Urothelium cell line (cell line): Measurements from ENCODE around the gene CUX1.
"Not testable (repeated sequence)": the region's sequence is repeated elsewhere in the genome, so short reads cannot be mapped to it uniquely, and the experiment has no call there.

Experiments
- DNase-seq: peaks from one replicate; pipeline ENCODE4 v3.0.0; 2011; ENCODE audit warnings: low spot score, mixed read lengths
- FAIRE-seq: peaks from 2 replicates; lab custom pipeline; 2011; peaks lifted over from hg19 to GRCh38; lab: Jason Lieb, UNC

The CUX1 gene

DNA sequence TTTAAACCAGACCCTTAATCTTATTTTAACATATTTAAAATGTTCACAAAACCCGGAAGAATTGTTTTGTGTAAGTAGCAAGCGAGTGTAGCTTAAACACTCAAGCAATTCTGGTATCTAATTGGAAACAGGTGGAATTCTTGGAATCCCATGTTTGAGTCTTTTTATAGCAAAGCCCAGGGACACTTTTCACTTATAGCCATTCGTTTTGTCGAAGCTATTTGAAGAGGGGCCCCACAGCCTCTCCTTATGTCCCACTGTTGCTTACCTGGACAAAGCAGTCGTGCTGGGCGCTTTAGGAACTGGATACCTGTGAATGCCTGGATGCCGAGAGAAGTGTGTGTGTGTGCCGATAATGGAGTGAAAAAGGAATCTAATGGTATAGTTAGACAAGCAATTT lies 3.3 kb downstream of the CUX1 start:
- DNase-seq (no peak), FAIRE-seq (no peak)

DNA sequence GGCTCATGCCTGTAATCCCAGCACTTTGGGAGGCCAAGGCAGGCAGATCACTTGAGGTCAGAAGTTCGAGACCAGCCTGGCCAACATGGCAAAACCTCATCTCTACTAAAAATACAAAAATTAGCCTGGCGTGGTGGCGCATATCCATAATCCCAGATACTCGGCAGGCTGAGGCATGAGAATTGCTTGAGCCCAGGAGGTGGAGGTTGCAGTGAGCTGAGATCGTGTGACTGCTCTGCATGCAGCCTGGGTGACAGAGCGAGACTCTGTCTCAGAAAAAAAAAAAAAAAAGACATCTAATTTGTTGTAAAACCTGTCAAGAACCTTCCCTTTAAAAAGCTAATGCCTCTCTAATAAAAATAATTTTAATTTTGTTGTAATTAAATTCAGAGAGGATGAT lies 5.2 kb downstream of the CUX1 start:
- DNase-seq, FAIRE-seq: not testable (repeated sequence)

DNA sequence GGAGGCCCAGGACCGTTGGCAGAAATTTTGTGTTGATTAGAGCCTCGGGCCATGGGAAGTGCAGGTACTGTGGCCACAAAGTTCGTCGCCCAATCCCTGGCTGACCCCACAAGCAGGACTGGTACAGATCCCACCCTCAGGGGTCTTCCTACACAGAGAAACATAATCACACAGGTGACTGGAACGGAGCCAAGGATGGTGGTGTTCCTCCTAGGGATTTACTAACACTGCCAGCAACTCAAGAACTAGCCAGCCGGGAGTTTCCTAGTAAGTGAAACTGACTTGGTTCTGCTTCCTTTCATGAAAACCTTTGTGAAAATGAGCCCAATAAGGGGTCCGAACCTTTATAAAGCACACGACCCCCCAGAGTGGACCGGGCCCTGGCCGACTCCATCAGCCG lies 5.7 kb downstream of the CUX1 start:
- FAIRE-seq = no peak
- no peak for DNase-seq

DNA sequence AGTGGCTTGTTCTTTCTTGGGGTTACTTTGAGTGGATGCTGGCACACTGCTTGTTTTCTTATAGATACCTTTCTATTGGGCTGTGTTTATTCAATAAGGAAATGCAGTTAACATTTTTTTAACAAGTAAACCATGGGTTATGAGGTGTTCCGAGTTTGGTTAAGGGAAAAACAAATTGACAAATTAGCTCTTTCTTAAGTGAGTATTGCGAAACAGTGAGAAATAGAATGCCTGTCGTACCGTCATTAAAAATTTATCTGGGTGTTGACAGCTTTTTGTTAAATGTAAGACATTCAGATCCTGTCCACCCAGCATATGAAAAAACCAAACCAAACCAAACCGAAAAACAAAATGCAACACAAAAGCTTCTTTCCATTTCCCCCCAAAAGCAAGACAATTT lies 6.2 kb downstream of the CUX1 start:
- FAIRE-seq (no peak), DNase-seq (no peak)

DNA sequence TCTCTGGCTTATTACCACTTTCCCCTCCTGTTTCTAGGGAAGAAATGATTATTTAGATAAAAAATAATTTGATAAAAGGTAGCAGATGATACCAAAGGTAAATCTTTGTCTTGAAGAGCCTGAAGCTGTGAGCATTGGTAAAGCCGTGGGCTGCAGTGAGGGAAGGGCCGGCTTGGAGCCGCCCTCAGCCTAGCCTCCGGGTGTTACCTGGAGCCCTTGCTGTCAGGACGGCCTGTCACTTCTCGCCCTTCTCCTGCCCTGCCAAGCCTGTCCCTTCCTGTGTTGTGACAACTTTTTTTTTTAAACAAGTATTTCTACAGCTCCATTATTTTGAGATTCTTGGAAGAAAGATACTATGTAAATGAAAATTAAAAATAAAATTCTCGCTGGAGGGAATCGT lies 7.0 kb downstream of the CUX1 start:
- FAIRE-seq (no peak), DNase-seq (no peak)

DNA sequence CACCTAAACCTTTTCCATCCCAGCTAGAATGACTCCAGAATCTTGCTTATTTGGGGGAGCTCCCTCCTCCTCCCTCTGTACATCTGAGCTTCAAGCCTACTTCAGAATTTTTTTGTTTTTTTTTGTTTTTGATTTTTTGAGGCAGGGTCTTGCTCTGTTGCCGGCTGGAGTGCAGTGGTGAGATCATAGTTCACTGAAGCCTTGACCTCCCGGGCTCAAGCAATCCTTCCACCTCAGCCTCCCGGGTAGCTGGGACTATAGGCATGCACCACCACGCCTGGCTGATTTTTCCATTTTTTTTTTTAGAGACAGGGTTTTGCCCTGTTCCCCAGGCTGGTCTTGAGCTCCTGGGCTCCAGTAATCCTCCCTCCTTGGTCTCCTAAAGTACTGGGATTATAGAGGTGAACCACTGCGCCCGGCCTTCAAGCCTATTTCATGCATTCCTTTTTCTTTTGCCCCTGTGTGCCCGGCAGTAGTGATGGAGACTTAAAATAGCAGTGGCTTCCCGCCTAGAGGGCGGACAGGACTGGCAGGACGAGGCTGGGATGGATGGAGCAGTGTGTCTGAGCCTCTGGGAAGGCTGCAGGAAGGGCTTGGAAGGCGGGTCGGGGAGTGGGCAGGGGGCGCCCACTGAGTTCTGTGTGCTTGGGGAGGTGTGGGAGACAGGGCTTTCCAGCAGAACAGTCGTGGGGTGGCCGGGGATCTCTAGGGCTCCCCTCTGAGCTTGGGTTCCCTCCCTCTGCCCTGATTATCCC lies 8.8 kb downstream of the CUX1 start:
- FAIRE-seq (no peak), DNase-seq (no peak)

DNA sequence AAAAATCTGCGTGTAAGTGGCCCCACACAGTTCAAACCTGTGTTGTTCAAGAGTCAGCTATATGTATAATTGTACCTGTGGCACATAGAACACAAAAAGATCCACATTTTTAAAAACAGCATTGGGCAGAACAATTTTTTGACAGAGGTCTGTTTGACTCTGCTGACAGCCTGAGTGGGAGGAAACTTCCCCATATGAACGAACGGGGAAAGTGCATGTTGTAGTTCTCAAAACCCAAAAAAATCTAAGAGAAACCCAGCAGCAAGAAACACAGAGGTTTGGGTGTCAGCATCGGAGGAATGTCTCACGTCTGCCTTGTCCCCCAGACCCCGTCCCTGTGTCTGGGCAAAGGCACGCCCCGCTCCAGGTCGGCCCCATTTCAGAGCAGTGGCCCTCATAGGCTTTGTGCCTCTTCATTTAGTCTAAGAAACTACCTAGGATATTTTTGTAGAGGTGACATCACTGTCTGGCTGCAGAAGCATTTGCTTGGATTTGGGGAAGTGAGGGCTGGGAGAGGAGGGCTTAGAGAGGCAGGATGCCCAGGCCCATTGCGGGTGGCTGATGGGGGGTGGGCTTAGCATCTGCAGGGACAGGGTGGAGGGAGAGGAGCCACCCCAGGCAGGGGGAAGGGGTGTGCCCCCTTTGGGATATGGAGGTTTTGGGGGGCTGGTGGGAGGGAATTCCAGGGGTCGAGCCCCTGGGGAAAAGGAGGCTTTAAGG lies 11.0 kb downstream of the CUX1 start:
- DNase-seq (no peak), FAIRE-seq (no peak)

DNA sequence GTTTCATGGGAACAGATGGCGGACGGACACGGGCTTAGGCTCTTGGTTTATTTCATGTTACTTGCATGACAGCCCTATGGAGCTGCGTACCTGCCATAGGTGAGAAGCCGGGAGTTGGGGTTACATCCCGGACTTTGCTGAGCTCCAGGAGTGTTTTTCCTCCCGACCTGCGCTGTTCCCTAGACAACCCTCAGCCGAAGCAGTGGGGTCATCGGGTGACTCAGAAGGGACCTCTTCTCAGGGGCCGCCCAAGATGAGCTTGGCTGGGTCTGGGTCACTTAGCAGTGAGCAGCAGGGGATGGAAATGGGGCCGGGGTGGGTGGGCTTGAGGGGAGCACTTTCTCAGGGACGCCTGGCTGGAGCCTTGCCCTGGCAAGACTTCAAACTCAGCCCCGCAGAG lies 11.9 kb downstream of the CUX1 start:
- FAIRE-seq (no peak), DNase-seq (no peak)

DNA sequence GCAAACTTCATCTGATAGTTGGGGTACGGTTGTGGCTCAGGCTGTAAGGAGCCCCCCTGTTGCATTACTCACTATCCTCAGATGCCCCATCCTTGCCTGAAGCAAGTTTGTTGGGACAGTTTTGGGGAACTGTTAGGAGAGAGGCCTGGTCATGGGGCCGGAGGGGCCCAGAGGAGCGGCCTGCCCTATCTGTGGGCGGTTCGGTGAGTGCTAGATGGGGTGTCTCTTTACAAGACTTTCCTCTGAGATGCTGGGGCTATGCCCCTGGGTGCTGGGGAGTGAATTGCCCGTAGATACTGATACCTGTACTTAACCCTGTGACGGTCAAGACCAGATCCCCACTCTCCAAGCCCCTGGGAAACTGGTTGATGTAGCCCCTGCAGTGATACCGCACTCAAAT lies 12.4 kb downstream of the CUX1 start:
- DNase-seq (no peak), FAIRE-seq (no peak)

DNA sequence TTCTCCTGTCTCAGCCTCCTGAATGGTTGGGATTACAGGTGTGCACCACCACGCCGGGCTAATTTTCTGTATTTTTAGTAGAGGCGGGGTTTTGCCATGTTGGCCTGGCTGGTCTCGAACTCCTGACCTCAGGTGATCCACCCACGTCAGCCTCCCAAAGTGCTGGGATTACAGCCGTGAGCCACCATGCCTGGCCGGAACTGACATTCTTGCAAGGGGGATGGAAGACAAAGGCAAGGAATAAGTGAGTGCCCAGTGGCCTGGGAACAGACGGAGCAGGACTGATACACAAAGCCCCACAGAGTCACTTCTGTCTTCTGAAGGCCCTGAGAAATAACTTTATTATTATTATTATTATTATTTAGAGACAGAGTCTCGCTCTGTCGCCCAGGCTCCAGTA lies 14.0 kb downstream of the CUX1 start:
- FAIRE-seq, DNase-seq: not testable (repeated sequence)

DNA sequence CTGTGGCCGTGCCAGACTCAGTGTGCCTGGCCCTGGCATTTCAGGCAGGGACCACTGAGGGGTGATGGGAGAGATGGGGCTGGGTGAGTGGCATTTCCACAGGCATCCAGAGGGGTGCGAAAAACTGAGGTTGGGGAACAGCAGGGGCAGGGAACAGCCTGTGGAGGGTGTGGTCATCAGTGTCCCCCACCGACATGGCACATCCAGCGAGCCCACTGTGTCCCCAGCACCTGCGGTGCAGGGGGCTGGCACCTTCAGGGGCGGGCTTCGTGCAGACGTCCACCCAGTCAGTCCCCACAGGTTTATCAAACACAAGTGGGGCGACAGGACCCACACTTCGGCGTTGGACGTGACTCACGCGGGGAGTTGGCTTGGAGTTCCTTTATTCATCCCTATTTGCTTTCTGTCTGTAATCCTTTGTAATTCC lies 14.8 kb downstream of the CUX1 start:
- no peak for DNase-seq
- FAIRE-seq = no peak

DNA sequence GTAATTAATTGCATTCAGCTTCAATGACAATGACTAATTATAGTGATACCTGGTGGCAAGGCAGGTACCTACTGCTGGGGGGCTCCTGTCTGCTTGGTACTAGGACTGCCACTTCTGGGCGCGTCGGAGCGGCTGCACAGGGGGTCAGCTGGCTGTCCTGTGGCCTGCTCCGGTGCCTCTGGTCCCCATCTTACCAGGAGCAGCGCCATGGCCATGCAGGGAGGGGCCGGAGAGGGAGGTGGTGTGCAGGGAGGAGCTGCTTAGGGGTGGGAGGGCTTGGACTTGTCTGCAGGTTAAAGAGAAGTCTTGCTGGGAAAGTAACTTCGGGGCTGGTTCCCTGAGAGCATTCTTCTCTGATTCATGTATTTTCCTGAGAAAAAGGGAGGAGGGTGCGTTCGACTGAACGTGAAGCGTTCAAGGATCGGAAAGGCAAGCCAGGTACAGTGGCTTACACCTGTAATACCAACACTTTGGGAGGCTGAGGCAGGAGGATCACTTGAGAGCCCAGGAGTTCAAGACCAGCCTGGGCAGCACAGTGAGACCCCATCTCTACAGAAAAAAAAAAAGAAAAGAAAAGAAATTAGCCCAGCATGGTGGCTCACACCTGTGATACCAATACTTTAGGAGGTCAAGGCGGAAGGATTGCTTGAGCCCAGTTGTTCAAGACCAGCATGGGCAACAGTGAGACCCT lies 15.4 kb downstream of the CUX1 start:
- DNase-seq (no peak), FAIRE-seq (no peak)

DNA sequence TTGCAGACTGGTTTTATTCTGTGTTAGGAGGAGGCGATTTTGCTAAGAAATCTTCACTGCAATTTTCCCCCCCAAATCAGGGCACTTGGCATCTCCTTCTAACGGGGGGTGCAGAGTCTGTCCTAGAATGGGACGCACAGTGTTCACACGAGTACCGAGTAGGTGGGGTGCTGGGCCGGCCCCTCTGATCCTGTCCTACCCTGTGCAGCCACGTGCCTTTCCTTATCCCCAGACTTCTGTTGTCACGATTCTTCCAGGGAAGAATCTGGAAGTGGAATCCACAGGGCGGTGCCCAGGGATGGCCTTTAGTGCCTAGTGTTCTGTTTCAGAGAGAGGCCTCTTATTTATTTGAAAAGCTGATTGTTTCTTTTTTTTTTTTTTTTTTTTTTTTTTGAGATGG lies 16.4 kb downstream of the CUX1 start:
- DNase-seq (no peak), FAIRE-seq (no peak)

DNA sequence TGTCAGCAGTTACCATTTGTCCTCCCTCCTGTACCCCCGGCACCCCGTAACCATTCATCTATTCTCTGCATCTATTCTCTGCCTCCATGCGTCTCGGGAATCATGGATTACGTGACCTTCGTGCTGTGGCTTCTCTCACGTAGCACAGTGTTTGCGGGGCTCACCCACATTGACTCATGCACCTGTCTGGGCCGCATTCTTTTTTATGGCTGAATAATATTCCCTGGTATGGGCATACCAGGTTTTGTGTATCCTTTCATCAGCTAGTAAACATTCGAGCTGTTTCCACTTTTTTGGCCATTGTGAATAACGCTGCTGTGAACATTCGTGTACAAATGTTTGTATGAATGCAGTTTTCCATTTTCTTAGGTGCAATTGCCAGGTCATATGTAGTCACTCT lies 17.7 kb downstream of the CUX1 start:
- DNase-seq (no peak), FAIRE-seq (peak; percentile 44)

DNA sequence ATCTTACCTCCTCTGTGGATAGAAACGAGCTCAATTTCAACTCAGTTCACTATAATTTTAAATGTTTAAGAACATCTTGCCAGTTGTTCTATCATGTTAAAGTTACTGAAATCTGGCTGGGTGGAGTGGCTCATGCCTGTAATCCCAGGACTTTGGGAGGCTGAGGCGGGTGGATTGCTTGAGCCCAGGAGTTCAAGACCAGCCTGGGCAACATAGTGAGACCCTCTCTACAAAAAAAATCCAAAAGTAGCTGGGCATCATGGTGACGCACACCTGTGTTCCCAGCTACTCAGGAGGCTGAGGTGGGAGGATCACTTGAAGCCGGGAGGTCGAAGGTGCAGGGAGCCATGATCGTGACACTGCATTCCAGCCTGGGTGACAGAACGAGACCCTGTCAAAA lies 20.0 kb downstream of the CUX1 start:
- DNase-seq, FAIRE-seq: not testable (repeated sequence)

DNA sequence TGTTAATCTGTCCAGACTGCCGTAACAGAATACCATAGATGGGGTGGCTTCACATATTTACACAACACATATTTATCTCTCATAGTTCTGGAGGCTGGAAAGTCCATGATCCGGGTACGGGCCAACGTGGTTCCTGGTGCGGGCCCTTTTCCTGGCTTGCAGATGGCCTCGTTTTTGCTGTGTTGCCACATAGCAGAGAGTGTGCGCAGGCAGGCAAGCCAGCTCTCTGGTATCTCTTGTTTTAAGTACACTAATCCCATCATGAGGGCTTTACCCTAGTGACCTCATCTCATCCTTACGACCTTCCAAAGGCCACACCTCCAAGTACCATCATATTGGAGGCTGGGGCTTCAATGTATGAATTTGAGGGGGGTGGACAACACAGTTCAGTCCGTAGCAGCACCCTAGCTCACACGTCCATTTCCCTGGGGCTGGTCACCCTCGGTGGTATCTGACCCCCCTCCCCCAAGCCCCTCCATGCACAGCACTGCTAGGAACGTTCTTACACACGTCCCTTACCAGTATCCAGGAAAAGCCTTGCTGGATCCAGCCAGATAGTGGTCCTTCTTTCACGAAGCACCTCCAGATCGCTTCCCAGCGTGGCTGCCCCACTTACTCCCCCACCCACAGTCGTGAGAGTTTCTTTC lies 21.5 kb downstream of the CUX1 start:
- FAIRE-seq (no peak), DNase-seq (no peak)

DNA sequence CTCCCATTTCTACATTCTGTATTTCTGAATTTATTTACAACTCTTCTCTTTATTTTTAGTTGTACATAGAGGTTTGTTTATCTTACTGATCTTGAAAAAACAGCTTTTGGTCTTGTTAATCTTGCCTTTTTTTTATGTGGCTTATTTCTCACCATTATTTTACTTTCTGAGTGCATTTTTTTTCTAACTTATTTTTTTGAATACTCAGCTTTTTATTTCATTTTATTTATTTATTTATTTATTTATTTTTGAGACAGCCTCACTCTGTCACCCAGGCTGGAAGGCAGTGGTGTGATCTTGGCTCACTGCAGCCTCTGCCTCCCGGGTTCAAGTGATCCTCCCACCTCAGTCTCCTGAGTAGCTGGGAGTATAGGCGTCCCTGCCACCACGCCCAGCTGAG lies 23.9 kb downstream of the CUX1 start:
- FAIRE-seq (no peak), DNase-seq (no peak)

DNA sequence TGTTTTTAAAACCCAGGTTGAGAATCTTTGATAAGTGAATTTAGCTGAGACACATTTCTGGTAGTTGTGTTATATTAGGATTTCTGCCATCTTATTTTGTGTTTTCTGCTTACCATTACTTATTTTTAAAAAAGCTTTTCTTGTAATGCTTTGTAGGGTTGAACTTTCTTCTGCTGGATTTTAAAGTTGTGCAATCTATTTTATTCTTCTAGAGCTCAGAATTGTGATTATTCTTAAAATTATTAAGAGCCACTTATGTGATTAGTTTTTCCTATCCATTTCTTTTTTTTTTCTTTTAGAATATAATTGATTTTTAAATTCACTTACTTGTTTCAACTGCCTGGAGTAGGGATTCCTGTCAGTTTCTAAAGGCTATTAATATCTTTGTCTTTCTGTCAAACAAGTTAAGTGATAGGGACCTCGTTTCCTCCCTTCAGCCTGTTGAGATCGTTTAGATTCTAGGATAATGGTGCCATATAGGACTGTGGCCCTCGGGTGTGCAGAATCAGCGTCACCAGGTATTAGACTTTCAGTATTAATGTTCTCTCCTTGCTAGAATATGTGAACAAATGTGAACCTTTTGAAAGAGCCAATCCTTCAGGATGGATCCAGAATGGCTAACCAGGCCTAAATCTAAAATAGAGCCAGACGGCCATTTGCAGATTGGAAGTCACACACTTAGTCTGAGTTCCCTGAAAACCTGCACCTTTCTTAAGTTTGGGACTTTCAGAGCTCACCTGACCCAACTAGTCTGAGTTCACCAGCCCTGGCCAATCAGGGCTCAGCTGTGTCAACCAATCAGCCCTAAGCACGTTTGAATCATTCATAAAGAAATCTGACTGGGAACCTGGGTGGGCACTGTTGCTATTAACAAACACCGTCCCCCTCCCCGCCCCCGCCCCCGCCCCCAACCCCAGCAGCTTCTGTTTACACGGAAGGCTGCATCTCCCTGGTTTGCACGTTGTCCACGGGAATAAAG lies 26.2 kb downstream of the CUX1 start:
- DNase-seq (no peak), FAIRE-seq (no peak)

DNA sequence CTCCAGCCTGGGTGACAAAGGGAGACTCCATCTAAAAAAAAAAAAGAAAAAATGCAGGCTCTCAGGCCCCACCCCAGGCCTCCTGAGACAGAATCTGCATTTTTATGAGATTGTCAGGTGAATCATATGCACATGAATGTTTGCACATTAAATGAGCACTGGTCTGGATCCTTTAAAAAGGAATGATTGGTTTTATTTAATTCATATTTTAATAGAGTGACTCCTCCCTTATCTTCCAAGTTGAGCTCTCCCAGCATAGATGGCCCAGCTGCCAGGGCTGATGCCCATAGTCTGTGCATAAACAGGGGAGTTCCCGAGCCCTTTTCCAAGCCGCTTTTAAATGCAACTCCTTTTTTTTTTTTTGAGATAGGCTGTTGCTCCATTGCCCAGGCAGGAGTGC lies 28.5 kb downstream of the CUX1 start:
- DNase-seq = no peak
- no peak for FAIRE-seq

DNA sequence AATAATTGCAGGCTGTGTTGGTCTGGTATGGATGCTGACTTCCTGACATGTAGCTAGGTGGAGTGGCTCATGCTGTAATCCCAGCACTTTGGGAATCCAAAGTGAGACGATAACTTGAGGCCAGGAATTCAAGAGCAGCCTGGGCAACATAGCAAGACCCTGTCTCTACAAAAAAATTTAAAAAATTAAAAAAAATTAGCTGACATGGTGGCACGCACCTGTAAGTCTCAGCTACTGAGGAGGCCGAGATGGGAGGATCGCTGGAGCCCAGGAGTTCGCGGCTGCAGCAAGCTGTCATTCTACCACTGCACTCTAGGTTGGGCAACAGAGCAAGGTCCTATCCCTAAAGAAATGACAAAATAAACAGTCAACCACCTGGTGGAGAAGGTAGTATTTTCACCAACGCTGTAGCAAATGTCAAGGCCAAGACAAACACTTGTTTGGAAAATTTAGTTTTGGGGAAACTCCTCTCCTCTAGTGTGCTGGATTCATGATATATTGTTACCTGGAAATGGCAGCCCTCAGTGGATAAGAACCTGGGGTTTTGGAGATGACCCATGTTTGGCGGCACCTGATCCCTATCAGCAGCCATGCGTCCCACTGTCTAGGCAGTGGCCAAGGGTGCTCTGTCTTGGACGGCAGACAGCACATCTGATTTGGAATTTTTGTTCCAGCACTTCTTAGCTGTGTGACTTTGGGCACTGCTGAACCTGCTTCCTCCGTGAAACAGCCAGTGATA lies 29.5 kb downstream of the CUX1 start:
- DNase-seq (no peak), FAIRE-seq (no peak)
